GM19372 (cell line): Measurements from ENCODE around the gene FYB1.

Experiments
- ATAC-seq: cut with Tn5 transposase; IDR thresholded peaks from one replicate; pipeline ENCODE4 v1.9.1; 2021; ENCODE audit warnings: mild to moderate bottlenecking, low read depth, moderate library complexity; ENCODE audit not compliant: unreplicated experiment

FYB1 gene

GRCh38 chr5:39102684-39103155, 116.6 kb downstream of the FYB1 start:
- no peak for ATAC-seq

GRCh38 chr5:39100851-39101396, 118.4 kb downstream of the FYB1 start:
- ATAC-seq, result no peak

GRCh38 chr5:39100301-39100850, 119.0 kb downstream of the FYB1 start:
- no peak for ATAC-seq

- ATAC-seq, result no peak
Observed at GRCh38 chr5:39099831-39100230, 119.5 kb downstream of the FYB1 start.

GRCh38 chr5:39093352-39093751, 126.0 kb downstream of the FYB1 start:
- no peak for ATAC-seq

GRCh38 chr5:39092581-39093351, 126.6 kb downstream of the FYB1 start:
- no peak for ATAC-seq

- no peak for ATAC-seq
Observed at GRCh38 chr5:39091940-39092580, 127.3 kb downstream of the FYB1 start.

GRCh38 chr5:39083968-39084367, 135.4 kb downstream of the FYB1 start:
- no peak for ATAC-seq

GRCh38 chr5:39082995-39083394, 136.4 kb downstream of the FYB1 start:
- no peak for ATAC-seq

GRCh38 chr5:39080597-39081204, 138.7 kb downstream of the FYB1 start:
- no peak for ATAC-seq

- no peak for ATAC-seq
Observed at GRCh38 chr5:39080168-39080567, 139.2 kb downstream of the FYB1 start.

- no peak for ATAC-seq
Observed at GRCh38 chr5:39079147-39079546, 140.2 kb downstream of the FYB1 start.

GRCh38 chr5:39076757-39077728, 142.3 kb downstream of the FYB1 start:
- no peak for ATAC-seq

- no peak for ATAC-seq
Observed at GRCh38 chr5:39076101-39076756, 143.1 kb downstream of the FYB1 start.

- peak; percentile 71 for ATAC-seq
Observed at GRCh38 chr5:39074017-39074814, 145.1 kb downstream of the FYB1 start, which contains the start of gene RICTOR. RICTOR (minus strand) TSS chr5:39074399; CDS start chr5:39074377, 22 bp downstream.

GRCh38 chr5:39073767-39074016, 145.7 kb downstream of the FYB1 start:
- ATAC-seq, result peak; percentile 27

GRCh38 chr5:39072925-39073766, 146.2 kb downstream of the FYB1 start:
- ATAC-seq, result peak; percentile 33

GRCh38 chr5:39068099-39068498, 151.3 kb downstream of the FYB1 start:
- no peak for ATAC-seq
